ENCODE results near the gene TUBE1.
"Not testable (repeated sequence)": the region's sequence is repeated elsewhere in the genome, so short reads cannot be mapped to it uniquely, and the experiment has no call there.

Gene TUBE1

DNA sequence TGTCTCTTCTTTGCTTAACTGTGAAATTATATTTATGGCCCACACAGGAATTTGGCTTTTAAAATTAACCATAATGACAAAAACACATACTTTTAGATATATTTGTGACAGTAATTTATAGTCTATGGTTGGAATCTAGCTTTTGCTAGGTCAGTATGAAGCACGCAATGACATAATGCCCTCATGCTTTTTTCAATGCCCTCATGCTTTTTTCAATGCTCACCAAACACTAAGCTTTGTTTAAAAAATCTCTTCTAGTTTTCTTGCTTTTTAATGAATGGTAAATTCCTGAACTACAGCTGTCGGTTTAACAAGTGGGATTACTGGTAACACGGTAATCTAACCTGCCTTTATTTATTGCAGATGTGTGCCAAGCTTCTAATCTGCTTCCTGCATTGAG lies 20.7 kb downstream of the TUBE1 start:
- no peak overlapping the region for H3K4me2 ChIP-seq
- no peak overlapping the region for H3K9ac ChIP-seq
- peaks cover 7% of the 10 kb centered on the region; the same call in 1 of the 2 replicates for H3K36me3 ChIP-seq
- no peaks in the 10 kb centered on the region for H3K27me3 ChIP-seq
- H3K4me1 ChIP-seq: no peaks in the 10 kb centered on the region
- H4K20me1 ChIP-seq: no peaks in the 10 kb centered on the region
- H3K27ac ChIP-seq: no peak overlapping the region
- no peak for TF ChIP-seq Cebpa-rat (IDR thresholded peaks at IDR 0.05)
- H3K4me3 ChIP-seq: no peak overlapping the region
- no peaks in the 10 kb centered on the region for H3K9me3 ChIP-seq

DNA sequence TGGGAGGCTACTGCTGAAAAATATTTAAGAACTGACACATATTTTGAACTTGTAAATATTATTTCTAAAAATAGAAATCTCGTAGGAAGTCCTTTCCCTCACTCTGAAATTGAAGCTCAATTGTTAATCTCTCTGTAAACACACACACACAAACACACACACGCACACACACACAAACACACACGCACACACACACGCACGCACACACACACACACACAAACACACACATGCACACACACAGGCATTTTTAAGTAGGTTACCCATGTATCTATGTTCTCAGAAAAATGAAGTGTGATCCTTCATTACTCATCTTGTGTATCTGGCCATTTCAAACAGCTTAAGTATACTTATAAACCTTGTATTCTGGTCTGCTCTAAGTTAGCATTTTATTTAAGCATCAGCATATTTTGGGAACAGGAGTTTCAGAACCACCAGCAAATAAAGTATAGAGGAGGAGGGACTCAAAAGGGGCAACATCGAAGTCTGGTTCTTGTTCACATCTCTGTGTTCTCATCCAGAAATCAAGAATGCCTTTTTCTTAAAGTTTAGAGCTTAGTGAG lies 21.8 kb downstream of the TUBE1 start:
- peaks cover 3% of the 10 kb centered on the region; the same call in 1 of the 2 replicates for H3K36me3 ChIP-seq
- H3K9me3 ChIP-seq: no peaks in the 10 kb centered on the region
- H3K4me3 ChIP-seq: no peak overlapping the region
- H3K4me1 ChIP-seq: no peaks in the 10 kb centered on the region
- H4K20me1 ChIP-seq: no peaks in the 10 kb centered on the region
- no peak overlapping the region for H3K9ac ChIP-seq
- no peak for TF ChIP-seq Cebpa-rat (IDR thresholded peaks at IDR 0.05)
- no peaks in the 10 kb centered on the region for H3K27me3 ChIP-seq
- no peak overlapping the region for H3K4me2 ChIP-seq
- no peak overlapping the region for H3K27ac ChIP-seq

DNA sequence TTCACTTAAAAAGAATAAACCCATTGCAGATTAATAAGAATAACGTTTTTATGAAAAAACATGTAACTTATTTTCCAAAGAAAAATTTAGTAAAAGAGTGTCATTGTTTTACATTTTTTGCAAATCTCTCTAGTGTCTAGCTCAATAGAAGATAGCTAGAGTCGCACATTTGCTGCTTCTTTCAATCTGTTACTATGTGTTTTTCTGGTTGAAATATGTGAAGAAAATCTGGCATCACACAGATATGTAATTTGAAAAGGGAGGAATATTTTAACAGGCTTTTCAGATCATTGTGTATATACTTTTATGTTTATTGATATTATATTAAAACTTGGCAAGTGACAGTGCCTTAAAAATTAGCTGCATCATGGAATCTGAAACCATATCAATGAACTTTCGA lies 24.3 kb downstream of the TUBE1 start:
- Histone ChIP-seq H3K9ac (no peak overlapping the region), H4K20me1 (no peaks in the 10 kb centered on the region), H3K27me3 (no peaks in the 10 kb centered on the region), H3K4me2 (no peak overlapping the region), H3K4me3 (no peak overlapping the region), H3K4me1 (no peaks in the 10 kb centered on the region), H3K9me3 (no peaks in the 10 kb centered on the region), H3K36me3 (no peaks in the 10 kb centered on the region), H3K27ac (no peak overlapping the region)
- no peak for TF ChIP-seq Cebpa-rat (IDR thresholded peaks at IDR 0.05)

DNA sequence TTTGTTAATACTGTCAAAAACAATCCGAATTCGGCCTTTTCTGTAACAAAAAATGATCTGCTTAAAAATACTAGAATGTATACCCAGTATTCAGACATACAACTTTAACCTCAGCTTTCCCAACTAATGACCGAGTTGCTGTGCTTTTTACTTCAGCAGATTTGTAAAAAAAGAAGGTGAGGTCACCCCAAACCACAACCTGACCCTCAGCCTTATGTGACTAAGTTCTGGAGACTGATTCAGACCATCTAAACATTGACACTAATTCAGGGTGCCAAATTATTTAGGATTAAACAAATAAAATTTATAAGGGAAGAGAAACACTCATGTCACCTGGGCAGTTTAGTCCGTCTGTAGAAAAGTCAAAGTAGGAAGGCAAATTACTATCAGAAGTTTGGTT lies 25.7 kb downstream of the TUBE1 start:
- no peak overlapping the region for H3K27ac ChIP-seq
- H3K27me3 ChIP-seq: no peaks in the 10 kb centered on the region
- TF ChIP-seq Cebpa-rat (IDR thresholded peaks at IDR 0.05): no peak
- H3K9ac ChIP-seq: no peak overlapping the region
- no peak overlapping the region for H3K4me2 ChIP-seq
- no peaks in the 10 kb centered on the region for H3K9me3 ChIP-seq
- H3K4me3 ChIP-seq: no peak overlapping the region
- no peaks in the 10 kb centered on the region for H4K20me1 ChIP-seq
- no peaks in the 10 kb centered on the region for H3K4me1 ChIP-seq
- no peaks in the 10 kb centered on the region for H3K36me3 ChIP-seq

DNA sequence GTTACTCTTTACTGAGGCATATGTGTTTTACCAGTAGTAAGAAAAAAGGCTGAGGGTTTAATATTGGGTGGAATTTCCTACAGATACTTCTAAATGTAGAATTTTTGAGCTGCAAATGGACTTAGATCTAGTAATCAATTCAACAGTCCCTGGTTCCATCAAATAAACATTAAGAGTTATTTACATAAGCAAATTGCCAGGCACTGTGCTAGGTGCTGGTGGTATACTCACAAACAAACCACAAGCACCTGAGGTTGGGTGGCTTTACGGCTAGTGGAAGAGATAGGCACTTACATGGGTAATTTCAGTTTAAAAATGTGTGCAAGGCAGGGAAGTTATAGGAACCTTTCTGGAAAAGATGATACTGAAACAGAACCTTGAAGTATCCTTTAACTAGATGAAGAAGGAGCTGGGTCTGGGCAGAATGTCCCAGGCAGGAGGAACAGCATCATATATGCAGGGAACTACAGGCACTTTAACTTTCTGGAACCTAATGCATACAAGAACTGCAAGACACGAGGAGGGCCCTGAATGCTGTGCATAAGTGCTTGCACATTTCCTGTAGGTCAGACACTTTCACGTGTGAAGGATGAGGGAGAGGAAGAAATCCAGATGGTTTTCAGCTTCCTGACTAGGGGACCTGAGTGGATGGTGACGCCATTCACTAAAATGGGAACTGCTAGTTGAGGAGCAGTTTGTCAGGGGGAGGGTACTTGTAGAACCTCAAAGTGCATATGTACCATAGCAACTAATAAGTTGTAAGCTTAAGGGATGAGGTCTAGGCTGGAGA lies 28.8 kb downstream of the TUBE1 start:
- Histone ChIP-seq H3K4me2 (no peak overlapping the region), H3K4me1 (no peaks in the 10 kb centered on the region), H3K27ac (no peak overlapping the region), H3K4me3 (no peak overlapping the region), H3K36me3 (no peaks in the 10 kb centered on the region), H4K20me1 (no peaks in the 10 kb centered on the region), H3K27me3 (no peaks in the 10 kb centered on the region), H3K9me3 (no peaks in the 10 kb centered on the region), H3K9ac (no peak overlapping the region)
- no peak for TF ChIP-seq Cebpa-rat (IDR thresholded peaks at IDR 0.05)

DNA sequence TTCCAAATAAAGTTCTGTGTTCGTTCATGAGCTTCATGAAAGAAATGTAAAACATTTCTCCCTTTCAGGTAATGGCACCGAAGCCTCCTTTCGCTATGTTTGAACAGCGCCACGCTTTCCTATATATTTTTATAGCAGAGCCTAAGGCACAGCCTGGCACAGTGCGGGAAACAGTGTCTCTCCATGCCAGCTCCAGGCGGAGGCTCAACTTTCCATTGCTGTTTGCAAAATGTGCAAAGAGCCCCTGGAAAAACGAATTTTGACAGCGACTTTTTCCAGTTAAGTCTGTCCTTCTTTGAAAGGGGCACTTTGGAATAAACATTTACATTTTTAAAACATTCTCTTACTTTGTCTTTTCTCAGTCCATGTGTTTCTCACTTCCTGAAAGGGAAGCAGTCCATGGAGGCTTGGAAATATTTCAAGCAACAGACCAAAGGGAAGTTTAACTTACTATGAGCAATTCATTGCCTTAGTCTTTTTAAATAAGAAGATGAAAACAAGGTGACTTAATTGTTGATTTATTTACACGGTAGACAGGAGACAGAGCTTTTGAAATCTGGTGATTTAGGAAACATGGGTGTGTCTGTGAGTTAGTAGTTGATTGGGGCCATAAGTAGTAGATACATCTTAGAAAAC lies 32.6 kb downstream of the TUBE1 start:
- no peaks in the 10 kb centered on the region for H4K20me1 ChIP-seq
- no peak overlapping the region for H3K4me2 ChIP-seq
- no peak overlapping the region for H3K4me3 ChIP-seq
- TF ChIP-seq Cebpa-rat (IDR thresholded peaks at IDR 0.05): no peak
- H3K27me3 ChIP-seq: no peaks in the 10 kb centered on the region
- H3K9me3 ChIP-seq: no peaks in the 10 kb centered on the region
- no peaks in the 10 kb centered on the region for H3K4me1 ChIP-seq
- no peak overlapping the region for H3K27ac ChIP-seq
- H3K36me3 ChIP-seq: no peaks in the 10 kb centered on the region
- H3K9ac ChIP-seq: no peak overlapping the region

DNA sequence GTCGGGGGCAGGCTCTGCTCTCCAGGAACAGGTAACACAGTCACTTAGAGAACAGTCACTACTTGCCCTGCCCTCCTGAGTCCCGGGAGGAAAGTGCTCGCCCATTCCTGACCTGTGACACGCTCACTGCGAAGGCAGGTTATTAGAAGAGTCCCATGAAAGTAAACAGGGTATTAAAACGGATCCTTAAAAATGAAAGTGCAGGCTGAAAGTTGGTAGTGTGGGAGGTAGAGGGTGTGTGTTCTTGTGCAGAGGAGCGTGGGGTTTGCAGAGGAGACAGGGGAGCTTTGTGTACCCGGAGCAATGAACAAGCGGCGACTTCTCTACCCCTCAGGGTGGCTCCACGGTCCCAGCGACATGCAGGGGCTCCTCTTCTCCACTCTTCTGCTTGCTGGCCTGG lies 33.3 kb downstream of the TUBE1 start, which contains the start of gene CCN6:
Gene CCN6 (plus strand): TSS at position 104 of the 400 bp plus-strand sequence. CDS start 254 bp downstream, at position 358.
- Histone ChIP-seq H3K9ac (no peak within 1 kb of the TSS), H3K4me1 (no peaks in the 10 kb centered on the region), H3K36me3 (no peaks in the 10 kb centered on the region), H3K27ac (no peak within 1 kb of the TSS), H4K20me1 (no peaks in the 10 kb centered on the region), H3K9me3 (no peaks in the 10 kb centered on the region), H3K4me2 (no peak within 1 kb of the TSS), H3K4me3 (no peak within 1 kb of the TSS), H3K27me3 (no peaks in the 10 kb centered on the region)
- TF ChIP-seq Cebpa-rat (IDR thresholded peaks at IDR 0.05): no peak

DNA sequence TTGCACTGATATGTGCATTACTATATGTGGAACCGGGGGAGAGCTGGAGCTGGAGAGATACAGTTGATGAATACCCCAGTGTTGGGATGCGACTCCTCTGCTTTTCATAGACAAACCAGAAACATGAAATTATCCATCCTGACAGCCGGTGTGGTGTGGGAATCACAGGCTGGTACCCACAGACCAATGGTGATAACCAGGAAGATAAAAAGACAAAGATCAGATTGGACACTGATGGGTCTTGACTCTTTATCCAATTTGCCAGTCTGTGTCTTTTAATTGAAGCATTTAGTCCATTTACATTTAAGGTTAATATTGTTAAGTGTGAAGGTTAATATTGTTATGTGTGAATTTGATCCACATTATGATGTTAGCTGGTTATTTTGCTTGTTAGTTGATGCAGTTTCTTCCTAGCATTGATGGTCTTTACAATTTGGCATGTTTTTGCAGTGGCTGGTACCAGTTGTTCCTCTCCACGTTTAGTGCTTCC lies 36.0 kb downstream of the TUBE1 start:
- H3K36me3 ChIP-seq, H3K4me3 ChIP-seq, H3K9me3 ChIP-seq, H3K4me1 ChIP-seq, H4K20me1 ChIP-seq, H3K4me2 ChIP-seq, H3K27me3 ChIP-seq, H3K27ac ChIP-seq, H3K9ac ChIP-seq: not testable (repeated sequence)

DNA sequence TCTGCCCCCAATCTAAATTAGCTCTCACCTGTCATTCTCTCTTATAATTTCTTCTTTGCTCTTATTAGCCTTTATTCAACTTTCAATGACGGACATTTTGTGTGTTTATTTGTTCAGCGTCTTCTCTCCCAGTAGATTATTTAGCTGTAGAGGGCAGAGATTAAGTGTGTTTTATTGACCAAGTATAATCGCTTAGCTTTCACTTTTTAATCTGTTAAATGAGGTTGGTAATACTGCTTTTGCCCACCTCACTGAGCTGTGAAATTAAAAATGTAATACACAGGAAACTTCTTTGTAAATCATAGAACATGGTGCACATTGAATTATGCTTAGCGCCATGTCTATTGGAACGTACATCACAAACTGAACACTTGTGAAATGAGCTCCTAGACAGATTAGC lies 36.9 kb downstream of the TUBE1 start:
- Histone ChIP-seq H3K36me3 (no peaks in the 10 kb centered on the region), H3K4me1 (no peaks in the 10 kb centered on the region), H3K9ac (no peak overlapping the region), H3K4me3 (no peak overlapping the region), H3K27ac (no peak overlapping the region), H3K4me2 (no peak overlapping the region), H3K9me3 (no peaks in the 10 kb centered on the region), H3K27me3 (no peaks in the 10 kb centered on the region), H4K20me1 (no peaks in the 10 kb centered on the region)
- no peak for TF ChIP-seq Cebpa-rat (IDR thresholded peaks at IDR 0.05)

DNA sequence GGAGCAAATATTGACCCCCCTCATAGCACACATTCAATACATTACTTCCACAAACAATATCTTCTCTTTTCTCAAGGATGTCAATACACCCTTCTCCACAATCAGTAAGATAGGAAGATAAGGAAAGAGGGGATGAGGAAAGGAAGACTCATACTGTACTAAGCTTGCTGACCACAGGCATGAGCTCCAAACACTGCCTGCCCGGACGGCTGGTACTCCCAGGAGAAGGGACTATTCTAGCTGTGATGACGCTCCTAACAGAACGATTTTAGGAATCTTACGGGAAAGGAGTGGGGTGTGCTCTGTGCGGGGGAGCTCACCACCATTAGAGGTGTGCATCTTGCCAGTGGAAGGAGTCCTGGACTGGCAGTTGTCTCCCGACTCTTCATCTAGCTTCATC lies 37.3 kb downstream of the TUBE1 start:
- no peak overlapping the region for H3K4me2 ChIP-seq
- H4K20me1 ChIP-seq: no peaks in the 10 kb centered on the region
- H3K36me3 ChIP-seq: no peaks in the 10 kb centered on the region
- H3K27me3 ChIP-seq: no peaks in the 10 kb centered on the region
- H3K4me1 ChIP-seq: no peaks in the 10 kb centered on the region
- TF ChIP-seq Cebpa-rat (IDR thresholded peaks at IDR 0.05): no peak
- no peak overlapping the region for H3K4me3 ChIP-seq
- no peak overlapping the region for H3K9ac ChIP-seq
- no peaks in the 10 kb centered on the region for H3K9me3 ChIP-seq
- H3K27ac ChIP-seq: no peak overlapping the region

Measured in BLaER1 (cell line).